Liver (tissue), 9 donors: ENCODE measurements around the gene LIG1. TPM values are rescaled to one million over a fixed set of nuclear protein-coding genes. Genes with fewer than 3 reads are reported as not detected.

ENCODE experiments used
- DNase-seq: peaks from one replicate; pipeline ENCODE4 v3.0.0-alpha.2; 2017; ENCODE audit warnings: low spot score
- H3K27ac ChIP-seq, 2 donors: one replicate each; pipeline ENCODE4 v1.7.0; 2013; ENCODE audit warnings: inconsistent platforms in 2 of 2, low read length in 2 of 2, control low read depth in 1 of 2, low read depth in 1 of 2, mild to moderate bottlenecking in 1 of 2
- H3K27me3 ChIP-seq, 4 donors: one replicate each; pipeline versions ENCODE4 v1.6.1 to v1.7.0; 2013; ENCODE audit warnings: low read length in 3 of 4, inconsistent platforms in 1 of 4, mild to moderate bottlenecking in 1 of 4, moderate library complexity in 1 of 4; ENCODE audit not compliant: control insufficient read depth in 4 of 4, insufficient read depth in 4 of 4
- H3K36me3 ChIP-seq, 4 donors: one replicate each; pipeline versions ENCODE4 v1.6.1 to v1.7.0; 2013; ENCODE audit warnings: low read length in 3 of 4, mild to moderate bottlenecking in 3 of 4, low read depth in 1 of 4, moderate library complexity in 1 of 4; ENCODE audit not compliant: control insufficient read depth in 4 of 4, insufficient read depth in 3 of 4
- H3K4me1 ChIP-seq, 4 donors: one replicate each; pipeline versions ENCODE4 v1.6.1 to v1.7.0; 2013; ENCODE audit warnings: low read length in 3 of 4, mild to moderate bottlenecking in 3 of 4, moderate library complexity in 1 of 4; ENCODE audit not compliant: control insufficient read depth in 4 of 4, insufficient read depth in 4 of 4
- H3K4me3 ChIP-seq, 3 donors: one replicate each; pipeline versions ENCODE4 v1.6.1 to v1.7.0; 2013; ENCODE audit warnings: low read length in 3 of 3, control low read depth in 1 of 3, low read depth in 1 of 3, mild to moderate bottlenecking in 1 of 3
- H3K9ac ChIP-seq, 2 donors: one replicate each; pipeline ENCODE4 v1.7.0; 2013; ENCODE audit warnings: low read length in 2 of 2, mild to moderate bottlenecking in 2 of 2, moderate library complexity in 2 of 2, control low read depth in 1 of 2, low read depth in 1 of 2
- H3K9me3 ChIP-seq, 4 donors: one replicate each; pipeline versions ENCODE4 v1.6.1 to v1.7.0; 2013; ENCODE audit warnings: low read length in 3 of 4; ENCODE audit not compliant: control insufficient read depth in 4 of 4
- ATF3 ChIP-seq: IDR thresholded peaks from 2 replicates; pipeline ENCODE4 v1.6.1; 2016; ENCODE audit warnings: antibody characterized with exemption
- CTCF ChIP-seq: fragments of 150-350 bp; IDR thresholded peaks from 2 replicates; pipeline ENCODE4 v1.5.1; 2017; ENCODE audit warnings: improper control_type of control experiment, low read depth, low read length; ENCODE audit not compliant: missing input control
- EGR1 ChIP-seq, 2 donors: IDR thresholded peaks; 2 replicates each; pipeline ENCODE4 v1.6.1; 2016 to 2018; ENCODE audit warnings: antibody characterized with exemption in 2 of 2, low read depth in 2 of 2
- FOXA1 ChIP-seq: IDR thresholded peaks from 2 replicates; pipeline ENCODE4 v1.6.1; 2016; ENCODE audit warnings: antibody characterized with exemption
- FOXA2 ChIP-seq: IDR thresholded peaks from 2 replicates; pipeline ENCODE4 v1.6.1; 2016; ENCODE audit warnings: antibody characterized with exemption
- GABPA ChIP-seq, 2 donors: IDR thresholded peaks in 1 of 2; conservative IDR thresholded peaks in 1 of 2; 2 replicates each; pipeline ENCODE4 v1.6.1; 2016; ENCODE audit warnings: antibody characterized with exemption in 2 of 2, mild to moderate bottlenecking in 1 of 2, moderate library complexity in 1 of 2
- HNF4A ChIP-seq, 2 donors: conservative IDR thresholded peaks; 2 replicates each; pipeline ENCODE4 v1.6.1; 2016; ENCODE audit warnings: antibody characterized with exemption in 2 of 2, mild to moderate bottlenecking in 2 of 2
- HNF4G ChIP-seq: IDR thresholded peaks from 2 replicates; pipeline ENCODE4 v1.6.1; 2016; ENCODE audit warnings: antibody characterized with exemption
- JUND ChIP-seq, 2 donors: IDR thresholded peaks; 2 replicates each; pipeline ENCODE4 v1.6.1; 2016; ENCODE audit warnings: antibody characterized with exemption in 2 of 2
- MAX ChIP-seq: IDR thresholded peaks from 2 replicates; pipeline ENCODE4 v1.6.1; 2016; ENCODE audit warnings: antibody characterized with exemption
- NR2F2 ChIP-seq: IDR thresholded peaks from 2 replicates; pipeline ENCODE4 v1.6.1; 2016; ENCODE audit warnings: antibody characterized with exemption
- RAD21 ChIP-seq, 2 donors: IDR thresholded peaks; 2 replicates each; pipeline ENCODE4 v1.6.1; 2016; ENCODE audit warnings: antibody characterized with exemption in 2 of 2, mild to moderate bottlenecking in 2 of 2
- REST ChIP-seq: IDR thresholded peaks from 2 replicates; pipeline ENCODE4 v1.6.1; 2016; ENCODE audit warnings: antibody characterized with exemption, mild to moderate bottlenecking
- RXRA ChIP-seq, 2 donors: IDR thresholded peaks; 2 replicates each; pipeline ENCODE4 v1.6.1; 2017 to 2018; ENCODE audit warnings: antibody characterized with exemption in 2 of 2, mild to moderate bottlenecking in 1 of 2
- SP1 ChIP-seq: IDR thresholded peaks from 2 replicates; pipeline ENCODE4 v1.6.1; 2018; ENCODE audit warnings: antibody characterized with exemption, mild to moderate bottlenecking
- TAF1 ChIP-seq: conservative IDR thresholded peaks from 2 replicates; pipeline ENCODE4 v1.6.1; 2016; ENCODE audit warnings: antibody characterized with exemption, mild to moderate bottlenecking
- YY1 ChIP-seq: IDR thresholded peaks from 2 replicates; pipeline ENCODE4 v1.6.1; 2016; ENCODE audit warnings: antibody characterized with exemption, mild to moderate bottlenecking
- ZBTB33 ChIP-seq: IDR thresholded peaks from 2 replicates; pipeline ENCODE4 v1.6.1; 2016; ENCODE audit warnings: antibody characterized with exemption
- WGBS: extraction: QIAGEN DNeasy Blood & Tissue Kit; methylation state at CpG from one replicate; pipeline ENCODE4 v1.1.7; 2013; 5-methylcytosine and 5-hydroxymethylcytosine counted together
- polyA plus RNA-seq, 2 donors: library from polyadenylated mRNA; stranded (reverse) in 1 of 2; unstranded in 1 of 2; fragments of 200-250 nt in 1 of 2; fragments of >200 nt in 1 of 2; fragmentation: Nextera tagmentation in 1 of 2; extraction: Ambion mirVana in 1 of 2; gene quantifications; one replicate each; pipeline versions ENCODE4 v1.2.1 to v1.2.3, GENCODE V29; 2013 to 2015
- total RNA-seq, 2 donors: library from RNA; depleted of rRNA; stranded (reverse); fragments of >200 nt; gene quantifications; one replicate each; pipeline ENCODE4 v1.2.3, GENCODE V29; 2014
- donor health status: healthy.
- donor health status: healthy.
- donor health status: healthy.
- donor health status: healthy.
- donor health status: healthy.

Gene LIG1
- total and polyA plus RNA-seq, 4 donors = 6.3 to 61.5 (median 7.1) TPM

GRCh38 chr19:48216933-48217332 lies 46.8 kb upstream of the LIG1 start:
- DNase-seq = no peak
- no peak for TF ChIP-seq EGR1 (IDR thresholded peaks at IDR 0.05; ENCODE audit: low read depth in 2 of 2)
- TF ChIP-seq GABPA (IDR thresholded peaks at IDR 0.05 in 1 of 2, conservative IDR thresholded peaks at IDR 0.05 in 1 of 2) = no peak
- no peak for TF ChIP-seq CTCF
- TF ChIP-seq HNF4G = no peak
- Histone ChIP-seq H3K36me3 (peaks cover 1 to 27% (median 6%) of the 10 kb centered on the region in 4 donors), H3K27me3 (no peaks in the 10 kb centered on the region), H3K4me3 (no peak overlapping the region), H3K9ac (no peak overlapping the region), H3K4me1 (no peaks in the 10 kb centered on the region), H3K27ac (no peak overlapping the region), H3K9me3 (no peaks in the 10 kb centered on the region)
- WGBS = 88% methylated on average over 14 of the region's 14 CpGs

GRCh38 chr19:48213959-48214358 lies 43.8 kb upstream of the LIG1 start:
- no peak for DNase-seq
- TF ChIP-seq FOXA2 (no peak), CTCF (no peak), HNF4G (no peak), FOXA1 (no peak), RAD21 (IDR thresholded peaks at IDR 0.05) (no peak), YY1 (no peak), REST (no peak), TAF1 (no peak), HNF4A (conservative IDR thresholded peaks at IDR 0.05) (no peak), GABPA (IDR thresholded peaks at IDR 0.05 in 1 of 2, conservative IDR thresholded peaks at IDR 0.05 in 1 of 2) (no peak), MAX (no peak), JUND (IDR thresholded peaks at IDR 0.05) (no peak), RXRA (IDR thresholded peaks at IDR 0.05) (no peak), ATF3 (no peak), ZBTB33 (no peak), NR2F2 (no peak), SP1 (no peak), EGR1 (IDR thresholded peaks at IDR 0.05; ENCODE audit: low read depth in 2 of 2) (no peak)
- Histone ChIP-seq H3K4me3 (no peak overlapping the region), H3K9ac (no peak overlapping the region), H3K27me3 (no peaks in the 10 kb centered on the region), H3K4me1 (no peaks in the 10 kb centered on the region), H3K36me3 (peaks cover 4 to 33% (median 11%) of the 10 kb centered on the region in 4 donors), H3K9me3 (no peaks in the 10 kb centered on the region), H3K27ac (no peak overlapping the region)
- WGBS = 97% methylated on average over 5 of the region's 5 CpGs
